ENCODE results near the gene NSG1. TPM values are rescaled to one million over a fixed set of nuclear protein-coding genes. Genes with fewer than 3 reads are reported as not detected.

The NSG1 gene
- total RNA-seq, 1 experiment from 2014 or later = not detected

DNA sequence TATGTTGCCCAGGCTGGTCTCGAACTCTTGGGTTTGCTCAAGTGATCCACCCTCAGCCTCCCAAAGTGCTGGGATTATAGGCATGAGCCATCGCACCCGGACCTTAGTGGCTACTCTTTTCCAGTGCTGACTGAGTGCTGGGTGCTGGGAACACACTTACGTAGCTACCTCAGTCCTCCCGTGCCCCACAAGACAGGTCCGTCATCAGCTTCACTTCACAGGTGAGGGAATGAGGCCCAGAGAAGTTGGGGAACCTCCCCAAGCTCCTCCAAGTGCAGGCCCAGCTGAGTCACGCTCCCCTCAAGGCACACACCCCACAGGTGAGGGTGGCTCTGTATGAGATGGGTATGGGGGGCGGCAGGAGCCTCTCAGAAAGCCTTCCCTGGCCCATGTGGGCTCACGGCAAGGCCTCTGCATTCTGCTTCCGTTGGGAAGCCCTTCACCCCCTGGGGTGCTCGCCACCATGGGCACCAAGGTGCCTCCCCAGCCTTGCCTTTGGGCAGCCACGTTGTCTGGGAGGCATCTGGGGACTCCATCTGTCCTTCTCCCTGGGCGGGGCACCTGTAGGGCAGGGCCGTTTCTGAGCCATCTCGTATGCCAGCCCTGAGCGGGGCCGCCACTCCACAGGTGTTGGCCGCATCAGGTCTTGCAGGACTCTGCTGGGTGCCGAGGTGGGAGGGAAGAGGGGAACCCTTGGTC is 28.4 kb downstream of the NSG1 start:
- Mint-ChIP-seq H3K27ac (ENCODE audit: unreplicated experiment) (no peak overlapping the region), H3K9me3 (ENCODE audit: low read depth, unreplicated experiment) (peaks cover 3% of the 10 kb centered on the region), H3K4me1 (ENCODE audit: low read depth, unreplicated experiment) (no peaks in the 10 kb centered on the region), H3K4me3 (ENCODE audit: low read depth, unreplicated experiment) (no peak overlapping the region), H3K27me3 (ENCODE audit: unreplicated experiment) (no peaks in the 10 kb centered on the region), H3K36me3 (ENCODE audit: insufficient read depth, unreplicated experiment) (no peaks in the 10 kb centered on the region)
- CTCF ChIA-PET = no interaction called here
- DNase-seq = no peak
- BruUV-seq (replicated peaks) = no TSS peak
- intact Hi-C loops (cut with micrococcal nuclease; ENCODE audit: unreplicated experiment) = no loop called here
- TF ChIP-seq, protein P1, sequence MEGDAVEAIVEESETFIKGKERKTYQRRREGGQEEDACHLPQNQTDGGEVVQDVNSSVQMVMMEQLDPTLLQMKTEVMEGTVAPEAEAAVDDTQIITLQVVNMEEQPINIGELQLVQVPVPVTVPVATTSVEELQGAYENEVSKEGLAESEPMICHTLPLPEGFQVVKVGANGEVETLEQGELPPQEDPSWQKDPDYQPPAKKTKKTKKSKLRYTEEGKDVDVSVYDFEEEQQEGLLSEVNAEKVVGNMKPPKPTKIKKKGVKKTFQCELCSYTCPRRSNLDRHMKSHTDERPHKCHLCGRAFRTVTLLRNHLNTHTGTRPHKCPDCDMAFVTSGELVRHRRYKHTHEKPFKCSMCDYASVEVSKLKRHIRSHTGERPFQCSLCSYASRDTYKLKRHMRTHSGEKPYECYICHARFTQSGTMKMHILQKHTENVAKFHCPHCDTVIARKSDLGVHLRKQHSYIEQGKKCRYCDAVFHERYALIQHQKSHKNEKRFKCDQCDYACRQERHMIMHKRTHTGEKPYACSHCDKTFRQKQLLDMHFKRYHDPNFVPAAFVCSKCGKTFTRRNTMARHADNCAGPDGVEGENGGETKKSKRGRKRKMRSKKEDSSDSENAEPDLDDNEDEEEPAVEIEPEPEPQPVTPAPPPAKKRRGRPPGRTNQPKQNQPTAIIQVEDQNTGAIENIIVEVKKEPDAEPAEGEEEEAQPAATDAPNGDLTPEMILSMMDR (IDR thresholded peaks at IDR 0.05; ENCODE audit: unreplicated experiment) = no peak

DNA sequence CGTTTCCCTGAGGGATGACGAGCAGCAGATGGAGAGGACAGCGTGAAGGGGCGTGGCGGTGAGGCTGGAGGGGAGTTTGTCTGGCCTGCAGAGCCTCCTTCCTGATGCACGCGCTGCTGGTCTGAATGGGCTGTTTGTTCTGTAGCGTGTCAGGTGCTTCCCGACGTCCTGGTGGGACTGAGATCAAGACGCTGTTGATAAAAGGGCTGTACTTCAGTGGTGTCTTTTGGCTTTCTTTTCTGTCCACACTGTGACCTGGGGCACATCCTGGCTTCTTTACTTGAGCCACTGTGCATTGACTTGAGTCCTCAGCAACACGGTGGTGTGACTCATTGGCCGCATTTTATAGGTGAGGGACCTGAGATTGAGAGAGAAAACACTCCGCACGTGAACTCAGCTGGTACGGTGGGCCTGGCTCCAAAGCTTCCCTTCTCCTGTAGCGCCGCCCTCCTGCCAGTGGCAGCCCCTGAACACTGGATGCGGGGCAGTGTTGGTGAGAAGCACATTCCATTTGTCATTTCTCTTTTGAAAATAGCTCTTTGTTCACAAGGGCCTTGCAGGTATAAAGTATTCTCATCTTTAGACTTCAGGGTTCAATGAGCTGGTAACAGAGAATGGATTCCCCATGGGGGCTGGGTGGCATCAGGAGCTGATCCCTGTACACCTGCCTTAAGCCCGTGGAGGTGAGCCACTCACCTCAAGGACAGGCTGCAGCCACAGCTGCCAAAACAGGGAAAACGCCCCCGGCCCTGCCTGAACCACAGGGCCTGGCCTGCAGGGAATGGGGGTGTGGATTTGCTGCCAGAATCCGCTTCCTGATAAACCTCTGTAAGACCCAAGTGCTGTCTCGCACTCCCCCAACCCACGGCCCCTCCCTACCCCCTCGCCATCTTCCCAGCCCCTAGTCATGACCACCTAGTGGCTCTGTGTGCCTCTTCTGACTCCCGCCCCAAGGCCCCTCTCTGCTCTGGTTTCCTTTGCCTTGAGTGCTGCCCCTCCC is 29.2 kb downstream of the NSG1 start:
- H3K4me1 Mint-ChIP-seq (ENCODE audit: low read depth, unreplicated experiment) = no peaks in the 10 kb centered on the region
- CTCF ChIA-PET = no interaction called here
- no peak for DNase-seq
- no peak overlapping the region for H3K4me3 Mint-ChIP-seq (ENCODE audit: low read depth, unreplicated experiment)
- no peak overlapping the region for H3K27ac Mint-ChIP-seq (ENCODE audit: unreplicated experiment)
- intact Hi-C loops (cut with micrococcal nuclease; ENCODE audit: unreplicated experiment) = no loop called here
- H3K36me3 Mint-ChIP-seq (ENCODE audit: insufficient read depth, unreplicated experiment) = no peaks in the 10 kb centered on the region
- TF ChIP-seq, protein P1 (IDR thresholded peaks at IDR 0.05; ENCODE audit: unreplicated experiment) = no peak
- no peaks in the 10 kb centered on the region for H3K27me3 Mint-ChIP-seq (ENCODE audit: unreplicated experiment)
- H3K9me3 Mint-ChIP-seq (ENCODE audit: low read depth, unreplicated experiment) = peaks cover 3% of the 10 kb centered on the region
- no TSS peak for BruUV-seq (replicated peaks)

DNA sequence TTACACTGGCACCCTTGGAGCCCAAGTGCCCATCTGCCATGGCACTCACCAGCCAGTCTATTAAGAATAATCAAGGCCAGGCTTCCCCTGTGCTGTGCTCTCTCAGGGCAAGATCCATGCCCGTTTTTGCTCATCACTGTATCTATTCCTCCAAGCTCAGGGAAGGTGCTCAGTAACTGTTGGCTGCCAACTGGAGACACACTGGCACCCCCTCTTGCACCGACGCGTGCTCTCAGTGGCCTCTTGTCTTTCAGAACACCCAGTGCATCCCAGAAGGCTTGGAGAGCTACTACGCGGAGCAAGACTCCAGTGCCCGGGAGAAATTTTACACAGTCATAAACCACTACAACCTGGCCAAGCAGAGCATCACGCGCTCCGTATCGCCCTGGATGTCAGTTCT is 30.1 kb downstream of the NSG1 start:
- CTCF ChIA-PET = no interaction called here
- no peak for DNase-seq
- Mint-ChIP-seq H3K4me1 (ENCODE audit: low read depth, unreplicated experiment) (no peaks in the 10 kb centered on the region), H3K27ac (ENCODE audit: unreplicated experiment) (no peak overlapping the region), H3K36me3 (ENCODE audit: insufficient read depth, unreplicated experiment) (no peaks in the 10 kb centered on the region), H3K27me3 (ENCODE audit: unreplicated experiment) (no peaks in the 10 kb centered on the region), H3K4me3 (ENCODE audit: low read depth, unreplicated experiment) (no peak overlapping the region), H3K9me3 (ENCODE audit: low read depth, unreplicated experiment) (peaks cover 3% of the 10 kb centered on the region)
- intact Hi-C loops (cut with micrococcal nuclease; ENCODE audit: unreplicated experiment) = no loop called here
- TF ChIP-seq, protein P1 (IDR thresholded peaks at IDR 0.05; ENCODE audit: unreplicated experiment) = no peak
- BruUV-seq (replicated peaks) = no TSS peak

DNA sequence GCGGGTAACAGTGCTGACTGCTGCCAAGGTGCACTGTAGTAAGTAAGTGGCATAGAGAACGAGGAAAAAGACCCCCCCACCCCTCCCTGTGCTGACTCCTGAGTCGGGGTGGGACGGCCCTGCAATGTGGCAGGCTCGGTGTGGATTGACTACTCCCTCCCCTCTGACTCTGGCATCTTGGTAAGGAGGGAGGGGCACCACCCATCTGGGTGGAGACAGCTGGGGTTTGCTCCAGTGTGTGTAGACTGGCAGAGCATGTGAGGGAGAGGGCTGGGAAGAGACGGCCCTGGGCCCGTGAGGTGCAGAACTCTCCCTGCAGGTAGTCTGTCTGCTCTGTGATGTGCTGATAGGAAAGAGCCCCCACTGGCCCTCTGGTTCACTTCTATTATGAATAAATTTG is 31.0 kb downstream of the NSG1 start:
- DNase-seq = no peak
- Mint-ChIP-seq H3K36me3 (ENCODE audit: insufficient read depth, unreplicated experiment) (no peaks in the 10 kb centered on the region), H3K9me3 (ENCODE audit: low read depth, unreplicated experiment) (peaks cover 3% of the 10 kb centered on the region), H3K4me3 (ENCODE audit: low read depth, unreplicated experiment) (no peak overlapping the region), H3K27me3 (ENCODE audit: unreplicated experiment) (no peaks in the 10 kb centered on the region), H3K27ac (ENCODE audit: unreplicated experiment) (no peak overlapping the region), H3K4me1 (ENCODE audit: low read depth, unreplicated experiment) (no peaks in the 10 kb centered on the region)
- no TSS peak for BruUV-seq (replicated peaks)
- CTCF ChIA-PET = no interaction called here
- TF ChIP-seq, protein P1 (IDR thresholded peaks at IDR 0.05; ENCODE audit: unreplicated experiment) = no peak
- intact Hi-C loops (cut with micrococcal nuclease; ENCODE audit: unreplicated experiment) = no loop called here
